ENCODE results near the gene DRD1. TPM values are rescaled to one million over a fixed set of nuclear protein-coding genes. Genes with fewer than 3 reads are reported as not detected.
"Not testable (repeated sequence)": the region's sequence is repeated elsewhere in the genome, so short reads cannot be mapped to it uniquely, and the experiment has no call there.

The DRD1 gene
- total RNA-seq, 1 experiment from 2014 or later = 0.10 TPM

GRCh38 chr5:175460552-175460951 is 16.6 kb upstream of the DRD1 start:
- H3K4me3 ChIP-seq (ENCODE audit: insufficient read depth, low read depth, low read length) = no peak overlapping the region
- H3K36me3 ChIP-seq (replicated peaks; ENCODE audit: control insufficient read depth, insufficient read depth, low read length) = no peaks in the 10 kb centered on the region
- no peak for DNase-seq
- H3K27me3 ChIP-seq (ENCODE audit: control insufficient read depth, insufficient read depth, low read length) = no peaks in the 10 kb centered on the region

- Histone ChIP-seq H3K4me3 (ENCODE audit: insufficient read depth, low read depth, low read length) (no peak overlapping the region), H3K36me3 (replicated peaks; ENCODE audit: control insufficient read depth, insufficient read depth, low read length) (no peaks in the 10 kb centered on the region), H3K27me3 (ENCODE audit: control insufficient read depth, insufficient read depth, low read length) (no peaks in the 10 kb centered on the region)
- no peak for DNase-seq
Measured at GRCh38 chr5:175460126-175460525, 16.1 kb upstream of the DRD1 start.

- no peak for DNase-seq
- H3K36me3 ChIP-seq (replicated peaks; ENCODE audit: control insufficient read depth, insufficient read depth, low read length) = no peaks in the 10 kb centered on the region
- no peak overlapping the region for H3K4me3 ChIP-seq (ENCODE audit: insufficient read depth, low read depth, low read length)
- no peaks in the 10 kb centered on the region for H3K27me3 ChIP-seq (ENCODE audit: control insufficient read depth, insufficient read depth, low read length)
Measured at GRCh38 chr5:175457466-175457865, 13.5 kb upstream of the DRD1 start.

GRCh38 chr5:175456105-175456742 is 12.2 kb upstream of the DRD1 start:
- no peaks in the 10 kb centered on the region for H3K27me3 ChIP-seq (ENCODE audit: control insufficient read depth, insufficient read depth, low read length)
- H3K36me3 ChIP-seq (replicated peaks; ENCODE audit: control insufficient read depth, insufficient read depth, low read length) = no peaks in the 10 kb centered on the region
- H3K4me3 ChIP-seq (ENCODE audit: insufficient read depth, low read depth, low read length) = no peak overlapping the region
- DNase-seq = no peak

GRCh38 chr5:175454338-175454737 is 10.4 kb upstream of the DRD1 start:
- not testable (repeated sequence) for H3K36me3 ChIP-seq (replicated peaks; ENCODE audit: control insufficient read depth, insufficient read depth, low read length); H3K4me3 ChIP-seq (ENCODE audit: insufficient read depth, low read depth, low read length); DNase-seq; H3K27me3 ChIP-seq (ENCODE audit: control insufficient read depth, insufficient read depth, low read length)

- no peak for DNase-seq
- no peak overlapping the region for H3K4me3 ChIP-seq (ENCODE audit: insufficient read depth, low read depth, low read length)
- H3K27me3 ChIP-seq (ENCODE audit: control insufficient read depth, insufficient read depth, low read length) = peaks cover 1% of the 10 kb centered on the region; the same call in 1 of the 2 replicates
- H3K36me3 ChIP-seq (replicated peaks; ENCODE audit: control insufficient read depth, insufficient read depth, low read length) = no peaks in the 10 kb centered on the region
Measured at GRCh38 chr5:175452166-175452565, 8.2 kb upstream of the DRD1 start.

- DNase-seq = peak; percentile 23
- Histone ChIP-seq H3K27me3 (ENCODE audit: control insufficient read depth, insufficient read depth, low read length) (peaks cover 24% of the 10 kb centered on the region), H3K36me3 (replicated peaks; ENCODE audit: control insufficient read depth, insufficient read depth, low read length) (no peaks in the 10 kb centered on the region), H3K4me3 (ENCODE audit: insufficient read depth, low read depth, low read length) (no peak overlapping the region)
Measured at GRCh38 chr5:175448276-175448675, 4.3 kb upstream of the DRD1 start.

GRCh38 chr5:175447571-175447970 is 3.6 kb upstream of the DRD1 start:
- no peak for DNase-seq
- Histone ChIP-seq H3K4me3 (ENCODE audit: insufficient read depth, low read depth, low read length) (no peak overlapping the region), H3K27me3 (ENCODE audit: control insufficient read depth, insufficient read depth, low read length) (peaks cover 31% of the 10 kb centered on the region), H3K36me3 (replicated peaks; ENCODE audit: control insufficient read depth, insufficient read depth, low read length) (no peaks in the 10 kb centered on the region)

GRCh38 chr5:175446378-175446777 is 2.4 kb upstream of the DRD1 start:
- DNase-seq = not testable (repeated sequence)
- H3K27me3 ChIP-seq (ENCODE audit: control insufficient read depth, insufficient read depth, low read length) = peaks cover 39% of the 10 kb centered on the region

GRCh38 chr5:175444905-175445456 is 999 bp upstream of the DRD1 start:
- H3K36me3 ChIP-seq (replicated peaks; ENCODE audit: control insufficient read depth, insufficient read depth, low read length) = no peaks in the 10 kb centered on the region
- H3K27me3 ChIP-seq (ENCODE audit: control insufficient read depth, insufficient read depth, low read length) = peaks cover 39% of the 10 kb centered on the region
- H3K4me3 ChIP-seq (ENCODE audit: insufficient read depth, low read depth, low read length) = peak overlapping the region; percentile 19; the same call in 1 of the 2 replicates
- peak; percentile 71 for DNase-seq

More at GRCh38 chr5:175446378-175446777, 2.4 kb upstream of the DRD1 start:
- not testable (repeated sequence) for H3K36me3 ChIP-seq (replicated peaks; ENCODE audit: control insufficient read depth, insufficient read depth, low read length); H3K4me3 ChIP-seq (ENCODE audit: insufficient read depth, low read depth, low read length)

- Histone ChIP-seq H3K27me3 (ENCODE audit: control insufficient read depth, insufficient read depth, low read length) (peaks cover 39% of the 10 kb centered on the region), H3K36me3 (replicated peaks; ENCODE audit: control insufficient read depth, insufficient read depth, low read length) (no peaks in the 10 kb centered on the region), H3K4me3 (ENCODE audit: insufficient read depth, low read depth, low read length) (peak overlapping the region; percentile 50)
- peak; percentile 61 for DNase-seq
Measured at GRCh38 chr5:175443514-175444059, 395 bp downstream of the DRD1 start.

- H3K27me3 ChIP-seq (ENCODE audit: control insufficient read depth, insufficient read depth, low read length) = peaks cover 15% of the 10 kb centered on the region
- no peaks in the 10 kb centered on the region for H3K36me3 ChIP-seq (replicated peaks; ENCODE audit: control insufficient read depth, insufficient read depth, low read length)
- DNase-seq = no peak
- no peak overlapping the region for H3K4me3 ChIP-seq (ENCODE audit: insufficient read depth, low read depth, low read length)
Measured at GRCh38 chr5:175438234-175438857, 5.6 kb downstream of the DRD1 start.

GRCh38 chr5:175436359-175436758 is 7.6 kb downstream of the DRD1 start:
- Histone ChIP-seq H3K27me3 (ENCODE audit: control insufficient read depth, insufficient read depth, low read length) (no peaks in the 10 kb centered on the region), H3K4me3 (ENCODE audit: insufficient read depth, low read depth, low read length) (no peak overlapping the region), H3K36me3 (replicated peaks; ENCODE audit: control insufficient read depth, insufficient read depth, low read length) (no peaks in the 10 kb centered on the region)
- no peak for DNase-seq

GRCh38 chr5:175434800-175435199 is 9.2 kb downstream of the DRD1 start:
- no peak for DNase-seq
- Histone ChIP-seq H3K36me3 (replicated peaks; ENCODE audit: control insufficient read depth, insufficient read depth, low read length) (no peaks in the 10 kb centered on the region), H3K4me3 (ENCODE audit: insufficient read depth, low read depth, low read length) (no peak overlapping the region)

GRCh38 chr5:175427762-175428161 is 16.2 kb downstream of the DRD1 start:
- no peak for DNase-seq
- no peaks in the 10 kb centered on the region for H3K27me3 ChIP-seq (ENCODE audit: control insufficient read depth, insufficient read depth, low read length)
- no peak overlapping the region for H3K4me3 ChIP-seq (ENCODE audit: insufficient read depth, low read depth, low read length)
- H3K36me3 ChIP-seq (replicated peaks; ENCODE audit: control insufficient read depth, insufficient read depth, low read length) = no peaks in the 10 kb centered on the region

More at GRCh38 chr5:175434800-175435199, 9.2 kb downstream of the DRD1 start:
- H3K27me3 ChIP-seq (ENCODE audit: control insufficient read depth, insufficient read depth, low read length) = no peaks in the 10 kb centered on the region
